BLaER1 treated with 17β-estradiol and CSF1 and Interleukin-3, amounts not matched to agents 10 nM and 100 nM (cell line): ENCODE results near the gene LCK.
A peak's percentile ranks its signal among the peaks of the same experiment; 100 is the strongest.

Source experiments
- H3K27ac ChIP-seq, 11 experiments: shearing (Covaris generic); formaldehyde crosslinking; 2 replicates each; pipeline ENCODE4 v1.8.1; 2022
- H3K27me3 ChIP-seq, 11 experiments: shearing (Covaris generic); formaldehyde crosslinking; 2 replicates each; pipeline ENCODE4 v1.8.1; 2022
- H3K36me3 ChIP-seq, 11 experiments: shearing (Covaris generic); formaldehyde crosslinking; 2 replicates each; pipeline ENCODE4 v1.8.1; 2022
- H3K4me1 ChIP-seq, 10 experiments: shearing (Covaris generic); formaldehyde crosslinking; 2 replicates each; pipeline ENCODE4 v1.8.1; 2022
- H3K4me2 ChIP-seq, 11 experiments: shearing (Covaris generic); formaldehyde crosslinking; 2 replicates each; pipeline ENCODE4 v1.8.1; 2022
- H3K4me3 ChIP-seq, 10 experiments: shearing (Covaris generic); formaldehyde crosslinking; 2 replicates each; pipeline ENCODE4 v1.8.1; 2022
- H3K9ac ChIP-seq, 11 experiments: shearing (Covaris generic); formaldehyde crosslinking; 2 replicates each; pipeline ENCODE4 v1.8.1; 2022
- H3K9me3 ChIP-seq, 11 experiments: shearing (Covaris generic); formaldehyde crosslinking; replicated peaks in 1 of 11; 2 replicates each; pipeline ENCODE4 v1.8.1; 2022
- H4K20me1 ChIP-seq, 11 experiments: shearing (Covaris generic); formaldehyde crosslinking; 2 replicates each; pipeline ENCODE4 v1.8.1; 2022
- Cebpa-rat ChIP-seq, 11 experiments: shearing (Covaris generic); IDR thresholded peaks; 2 replicates each; pipeline ENCODE4 v1.8.1; 2022

LCK gene

GRCh38 chr1:32263744-32264143 lies 12.7 kb downstream of the LCK start:
- H3K27me3 ChIP-seq: no peaks in the 10 kb centered on the region
- no peaks in the 10 kb centered on the region for H4K20me1 ChIP-seq
- H3K9ac ChIP-seq: peak overlapping the region in 7 of 11 experiments; percentile 25 to 77 (median 71); a peak in 11 of 22 replicates
- no peak for TF ChIP-seq Cebpa-rat (IDR thresholded peaks at IDR 0.05)
- H3K4me2 ChIP-seq: peak overlapping the region; percentile 7 to 87 (median 77)
- H3K9me3 ChIP-seq: no peaks in the 10 kb centered on the region
- H3K4me3 ChIP-seq: peak overlapping the region in 1 of 10 experiments; percentile 7; a peak in 1 of 20 replicates
- H3K27ac ChIP-seq: peak overlapping the region in 8 of 11 experiments; percentile 55 to 89 (median 77); a peak in 17 of 22 replicates
- peaks cover 23 to 51% (median 46%) of the 10 kb centered on the region in 10 experiments for H3K4me1 ChIP-seq
- no peaks in the 10 kb centered on the region for H3K36me3 ChIP-seq

DNA sequence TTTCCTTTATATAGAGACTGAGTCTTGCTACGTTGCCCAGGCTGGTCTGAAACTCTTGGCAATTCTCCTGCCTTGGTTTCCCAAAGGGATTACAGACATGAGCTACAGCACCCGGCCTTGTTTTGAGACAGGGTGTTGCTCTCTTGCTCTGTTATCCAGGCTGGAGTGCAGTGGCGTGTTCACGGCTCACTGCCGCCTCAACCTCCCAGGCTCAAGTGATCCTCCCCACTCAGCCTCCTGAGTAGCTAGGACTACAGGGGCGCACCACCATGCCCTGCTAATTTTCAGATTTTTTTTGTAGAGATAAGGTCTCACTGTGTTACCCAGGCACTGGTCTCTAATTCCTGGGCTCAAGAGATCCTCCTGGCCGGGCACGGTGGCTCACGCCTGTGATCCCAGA lies 14.8 kb downstream of the LCK start:
- Histone ChIP-seq H3K27ac (peak overlapping the region in 9 of 11 experiments; percentile 23 to 89 (median 73); a peak in 17 of 22 replicates), H3K4me2 (peak overlapping the region; percentile 7 to 87 (median 77); a peak in 20 of 22 replicates), H3K27me3 (no peaks in the 10 kb centered on the region), H3K9ac (peak overlapping the region in 6 of 11 experiments; percentile 47 to 77 (median 72); a peak in 10 of 22 replicates), H3K9me3 (no peaks in the 10 kb centered on the region), H4K20me1 (no peaks in the 10 kb centered on the region), H3K4me1 (peaks cover 23 to 51% (median 46%) of the 10 kb centered on the region in 10 experiments), H3K4me3 (no peak overlapping the region), H3K36me3 (no peaks in the 10 kb centered on the region)
- TF ChIP-seq Cebpa-rat (IDR thresholded peaks at IDR 0.05): no peak

- H3K9ac ChIP-seq: peak overlapping the region in 3 of 11 experiments; percentile 21 to 39 (median 23); a peak in 4 of 22 replicates
- H3K9me3 ChIP-seq: no peaks in the 10 kb centered on the region
- H3K36me3 ChIP-seq: no peaks in the 10 kb centered on the region
- H3K4me1 ChIP-seq: peaks cover 23 to 54% (median 47%) of the 10 kb centered on the region in 10 experiments
- TF ChIP-seq Cebpa-rat (IDR thresholded peaks at IDR 0.05): no peak
- H3K4me2 ChIP-seq: peak overlapping the region in 9 of 11 experiments; percentile 9 to 66 (median 41); a peak in 14 of 22 replicates
- peak overlapping the region in 8 of 11 experiments; percentile 17 to 71 (median 52); a peak in 14 of 22 replicates for H3K27ac ChIP-seq
- no peak overlapping the region for H3K4me3 ChIP-seq
- no peaks in the 10 kb centered on the region for H3K27me3 ChIP-seq
- H4K20me1 ChIP-seq: no peaks in the 10 kb centered on the region
Measured at GRCh38 chr1:32266921-32267591, 16.0 kb downstream of the LCK start.

GRCh38 chr1:32269744-32270143 lies 18.7 kb downstream of the LCK start:
- TF ChIP-seq Cebpa-rat (IDR thresholded peaks at IDR 0.05): no peak

DNA sequence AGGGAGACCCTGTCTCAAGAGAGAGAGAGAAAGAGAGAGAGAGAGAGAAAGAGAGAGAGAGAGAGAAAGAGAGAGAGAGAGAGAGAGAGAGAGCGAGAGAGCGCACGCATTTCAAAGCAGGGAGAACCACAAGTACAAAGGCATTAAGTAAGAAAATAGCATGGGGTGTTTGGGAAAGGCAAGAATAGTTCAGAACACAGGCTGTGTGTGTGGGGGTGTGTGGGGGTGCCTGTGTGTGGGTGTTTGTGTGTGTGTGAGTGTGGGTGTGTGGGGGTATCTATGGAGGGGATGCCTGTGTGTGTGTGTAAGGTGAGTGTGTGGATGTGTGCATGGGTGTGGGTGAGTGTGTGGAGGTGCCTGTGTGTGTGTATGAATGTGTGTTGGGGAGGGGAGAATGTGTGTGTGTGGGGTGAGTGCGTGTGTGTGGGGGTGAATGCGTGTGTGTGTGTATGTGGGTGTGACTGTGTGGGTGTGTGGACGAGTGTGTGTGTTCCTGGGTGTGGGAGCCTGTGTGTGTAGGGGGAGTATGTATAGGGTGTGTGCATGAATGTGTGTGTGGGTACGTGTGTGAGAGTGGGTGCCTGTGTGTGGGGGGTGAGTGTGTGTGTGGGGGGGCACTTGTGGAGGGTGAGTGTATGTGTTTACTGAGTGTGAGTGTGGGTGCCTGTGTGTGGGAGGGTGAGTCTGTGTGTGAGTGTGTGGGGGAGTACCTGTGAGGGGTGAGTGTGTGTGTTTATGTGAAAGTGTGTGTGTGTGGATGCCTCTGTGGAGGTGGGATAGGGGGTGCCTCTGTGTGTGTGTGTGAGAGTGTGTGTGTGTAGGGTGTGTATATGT lies 21.7 kb downstream of the LCK start:
- H3K9ac ChIP-seq: peak overlapping the region in 2 of 11 experiments; percentile 23 to 29; a peak in 3 of 22 replicates
- TF ChIP-seq Cebpa-rat (IDR thresholded peaks at IDR 0.05): no peak
- H3K4me1 ChIP-seq: peaks cover 0 to 33% (median 29%) of the 10 kb centered on the region in 10 experiments; a peak in 18 of 20 replicates
- H3K27me3 ChIP-seq: no peaks in the 10 kb centered on the region
- H4K20me1 ChIP-seq: no peaks in the 10 kb centered on the region
- H3K4me3 ChIP-seq: no peak overlapping the region
- H3K36me3 ChIP-seq: peaks cover 0 to 27% (median 0%) of the 10 kb centered on the region in 11 experiments; a peak in 5 of 22 replicates
- H3K4me2 ChIP-seq: peak overlapping the region in 9 of 11 experiments; percentile 50 to 89 (median 78); a peak in 14 of 22 replicates
- H3K9me3 ChIP-seq: no peaks in the 10 kb centered on the region
- peak overlapping the region in 1 of 11 experiments; percentile 21; a peak in 2 of 22 replicates for H3K27ac ChIP-seq

More at GRCh38 chr1:32269744-32270143, 18.7 kb downstream of the LCK start:
- Histone ChIP-seq H3K4me2 (no peak overlapping the region), H4K20me1 (no peaks in the 10 kb centered on the region), H3K9ac (no peak overlapping the region), H3K27ac (no peak overlapping the region), H3K9me3 (no peaks in the 10 kb centered on the region), H3K4me3 (no peak overlapping the region), H3K36me3 (peaks cover 0 to under 1% (median 0%) of the 10 kb centered on the region in 11 experiments; a peak in 1 of 22 replicates), H3K27me3 (no peaks in the 10 kb centered on the region), H3K4me1 (peaks cover 10 to 55% (median 52%) of the 10 kb centered on the region in 10 experiments)

- H3K27ac ChIP-seq: peak overlapping the region in 6 of 11 experiments; percentile 17 to 64 (median 52); a peak in 9 of 22 replicates
Measured at GRCh38 chr1:32273391-32274208, 22.5 kb downstream of the LCK start.

DNA sequence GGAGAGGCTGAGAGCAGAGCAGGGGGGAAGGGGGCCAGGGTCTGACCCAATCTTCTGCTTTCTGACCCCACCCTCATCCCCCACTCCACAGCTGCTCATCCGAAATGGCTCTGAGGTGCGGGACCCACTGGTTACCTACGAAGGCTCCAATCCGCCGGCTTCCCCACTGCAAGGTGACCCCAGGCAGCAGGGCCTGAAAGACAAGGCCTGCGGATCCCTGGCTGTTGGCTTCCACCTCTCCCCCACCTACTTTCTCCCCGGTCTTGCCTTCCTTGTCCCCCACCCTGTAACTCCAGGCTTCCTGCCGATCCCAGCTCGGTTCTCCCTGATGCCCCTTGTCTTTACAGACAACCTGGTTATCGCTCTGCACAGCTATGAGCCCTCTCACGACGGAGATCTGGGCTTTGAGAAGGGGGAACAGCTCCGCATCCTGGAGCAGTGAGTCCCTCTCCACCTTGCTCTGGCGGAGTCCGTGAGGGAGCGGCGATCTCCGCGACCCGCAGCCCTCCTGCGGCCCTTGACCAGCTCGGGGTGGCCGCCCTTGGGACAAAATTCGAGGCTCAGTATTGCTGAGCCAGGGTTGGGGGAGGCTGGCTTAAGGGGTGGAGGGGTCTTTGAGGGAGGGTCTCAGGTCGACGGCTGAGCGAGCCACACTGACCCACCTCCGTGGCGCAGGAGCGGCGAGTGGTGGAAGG lies 23.7 kb downstream of the LCK start:
- Histone ChIP-seq H3K9ac (peak overlapping the region in 2 of 11 experiments; percentile 22 to 29; a peak in 2 of 22 replicates), H3K9me3 (0 out of 22 replicates have a peak, but pooled peaks cover 0 to 4% (median 0%) of the 10 kb centered on the region in 11 experiments), H4K20me1 (no peaks in the 10 kb centered on the region), H3K4me3 (no peak overlapping the region), H3K36me3 (peaks cover 0 to 46% (median 9%) of the 10 kb centered on the region in 11 experiments; a peak in 13 of 22 replicates), H3K4me2 (peak overlapping the region in 9 of 11 experiments; percentile 50 to 89 (median 78); a peak in 15 of 22 replicates), H3K27me3 (no peaks in the 10 kb centered on the region), H3K4me1 (peaks cover 0 to 33% (median 29%) of the 10 kb centered on the region in 10 experiments; a peak in 18 of 20 replicates), H3K27ac (peak overlapping the region in 5 of 11 experiments; percentile 17 to 64 (median 55); a peak in 7 of 22 replicates)
- TF ChIP-seq Cebpa-rat (IDR thresholded peaks at IDR 0.05): no peak

More at GRCh38 chr1:32273391-32274208, 22.5 kb downstream of the LCK start:
- peak overlapping the region; percentile 17 to 89 (median 72); a peak in 21 of 22 replicates for H3K4me2 ChIP-seq
- H3K27me3 ChIP-seq: no peaks in the 10 kb centered on the region
- TF ChIP-seq Cebpa-rat (IDR thresholded peaks at IDR 0.05): no peak
- peak overlapping the region in 7 of 11 experiments; percentile 9 to 51 (median 22); a peak in 10 of 22 replicates for H3K9ac ChIP-seq
- H4K20me1 ChIP-seq: no peaks in the 10 kb centered on the region
- no peak overlapping the region for H3K4me3 ChIP-seq
- H3K9me3 ChIP-seq: no peaks in the 10 kb centered on the region
- H3K36me3 ChIP-seq: peaks cover 0 to 35% (median 0%) of the 10 kb centered on the region in 11 experiments; a peak in 6 of 22 replicates
- H3K4me1 ChIP-seq: peaks cover 0 to 33% (median 29%) of the 10 kb centered on the region in 10 experiments; a peak in 18 of 20 replicates
